AG09319 (cell line): ENCODE measurements around the gene NTN3.

Experiments used
- DNase-seq: peaks from one replicate; pipeline ENCODE4 v3.0.0-alpha.2; 2010; ENCODE audit warnings: low read depth; ENCODE audit errors: extremely low read depth
- TF ChIP-seq, protein P1 (sequence below): IDR thresholded peaks from 2 replicates; pipeline ENCODE4 v1.5.1; 2011; ENCODE audit warnings: low read depth, mild to moderate bottlenecking, inconsistent platforms, low read length, moderate library complexity

Gene NTN3

DNA sequence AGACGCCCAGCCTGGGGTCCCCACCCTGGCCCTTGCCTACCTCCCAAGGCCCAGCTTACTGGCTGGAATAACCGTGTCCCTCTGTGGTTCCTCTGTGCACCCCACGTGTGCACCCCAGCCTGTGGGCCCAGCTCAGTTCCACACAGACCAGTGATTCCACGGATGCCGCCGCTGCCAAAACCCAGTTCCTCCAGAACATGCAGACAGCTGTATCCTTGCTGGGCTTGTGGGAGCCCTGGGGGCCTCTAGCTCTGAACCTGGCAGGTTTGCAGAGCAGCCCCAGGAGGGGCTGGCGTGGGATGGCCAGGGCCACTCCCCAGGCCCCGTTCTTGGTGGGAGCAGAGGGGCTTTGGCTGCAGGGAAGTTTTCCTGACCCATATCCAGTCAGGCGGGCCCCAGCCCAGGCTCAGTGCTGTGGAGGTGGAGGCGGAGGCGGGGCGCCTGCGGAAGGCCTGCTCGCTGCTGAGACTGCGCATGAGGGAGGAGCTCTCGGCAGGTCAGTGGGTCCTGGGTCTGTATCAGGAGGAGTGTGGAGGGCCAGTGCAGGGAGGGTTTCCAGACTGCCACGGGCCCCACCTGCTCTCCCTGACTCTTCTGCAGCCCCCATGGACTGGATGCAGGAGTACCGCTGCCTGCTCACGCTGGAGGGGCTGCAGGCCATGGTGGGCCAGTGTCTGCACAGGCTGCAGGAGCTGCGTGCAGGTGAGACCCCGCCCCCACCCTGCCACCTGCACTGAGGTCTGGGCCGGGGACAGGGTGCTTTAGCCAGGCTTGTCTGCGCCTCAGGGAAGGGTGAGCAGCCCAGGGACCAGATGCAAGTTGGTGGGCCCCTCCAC, 8.8 kb upstream of the NTN3 start:
- TF ChIP-seq, protein P1, sequence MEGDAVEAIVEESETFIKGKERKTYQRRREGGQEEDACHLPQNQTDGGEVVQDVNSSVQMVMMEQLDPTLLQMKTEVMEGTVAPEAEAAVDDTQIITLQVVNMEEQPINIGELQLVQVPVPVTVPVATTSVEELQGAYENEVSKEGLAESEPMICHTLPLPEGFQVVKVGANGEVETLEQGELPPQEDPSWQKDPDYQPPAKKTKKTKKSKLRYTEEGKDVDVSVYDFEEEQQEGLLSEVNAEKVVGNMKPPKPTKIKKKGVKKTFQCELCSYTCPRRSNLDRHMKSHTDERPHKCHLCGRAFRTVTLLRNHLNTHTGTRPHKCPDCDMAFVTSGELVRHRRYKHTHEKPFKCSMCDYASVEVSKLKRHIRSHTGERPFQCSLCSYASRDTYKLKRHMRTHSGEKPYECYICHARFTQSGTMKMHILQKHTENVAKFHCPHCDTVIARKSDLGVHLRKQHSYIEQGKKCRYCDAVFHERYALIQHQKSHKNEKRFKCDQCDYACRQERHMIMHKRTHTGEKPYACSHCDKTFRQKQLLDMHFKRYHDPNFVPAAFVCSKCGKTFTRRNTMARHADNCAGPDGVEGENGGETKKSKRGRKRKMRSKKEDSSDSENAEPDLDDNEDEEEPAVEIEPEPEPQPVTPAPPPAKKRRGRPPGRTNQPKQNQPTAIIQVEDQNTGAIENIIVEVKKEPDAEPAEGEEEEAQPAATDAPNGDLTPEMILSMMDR, result no peak
- no peak for DNase-seq

DNA sequence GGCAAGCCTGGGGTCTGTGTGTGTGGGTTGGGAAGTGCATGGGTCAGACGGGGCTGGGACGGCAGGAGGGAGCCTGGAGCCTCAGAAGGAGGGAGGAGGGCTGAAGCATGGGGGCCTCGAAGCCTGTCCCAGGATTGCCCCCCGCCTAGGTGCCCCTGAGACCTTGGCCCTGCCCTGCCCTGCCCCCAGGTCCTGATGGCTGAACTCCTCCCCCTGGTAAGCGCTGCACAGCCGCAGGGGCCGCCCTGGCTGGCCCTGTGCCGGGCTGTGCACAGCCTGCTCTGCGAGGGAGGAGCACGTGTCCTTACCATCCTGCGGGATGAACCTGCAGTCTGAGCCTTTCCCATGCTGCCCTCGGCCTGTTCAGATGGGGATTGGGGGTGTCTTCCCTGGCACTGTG, 6.8 kb upstream of the NTN3 start:
- DNase-seq, result no peak
- TF ChIP-seq, protein P1, result no peak

DNA sequence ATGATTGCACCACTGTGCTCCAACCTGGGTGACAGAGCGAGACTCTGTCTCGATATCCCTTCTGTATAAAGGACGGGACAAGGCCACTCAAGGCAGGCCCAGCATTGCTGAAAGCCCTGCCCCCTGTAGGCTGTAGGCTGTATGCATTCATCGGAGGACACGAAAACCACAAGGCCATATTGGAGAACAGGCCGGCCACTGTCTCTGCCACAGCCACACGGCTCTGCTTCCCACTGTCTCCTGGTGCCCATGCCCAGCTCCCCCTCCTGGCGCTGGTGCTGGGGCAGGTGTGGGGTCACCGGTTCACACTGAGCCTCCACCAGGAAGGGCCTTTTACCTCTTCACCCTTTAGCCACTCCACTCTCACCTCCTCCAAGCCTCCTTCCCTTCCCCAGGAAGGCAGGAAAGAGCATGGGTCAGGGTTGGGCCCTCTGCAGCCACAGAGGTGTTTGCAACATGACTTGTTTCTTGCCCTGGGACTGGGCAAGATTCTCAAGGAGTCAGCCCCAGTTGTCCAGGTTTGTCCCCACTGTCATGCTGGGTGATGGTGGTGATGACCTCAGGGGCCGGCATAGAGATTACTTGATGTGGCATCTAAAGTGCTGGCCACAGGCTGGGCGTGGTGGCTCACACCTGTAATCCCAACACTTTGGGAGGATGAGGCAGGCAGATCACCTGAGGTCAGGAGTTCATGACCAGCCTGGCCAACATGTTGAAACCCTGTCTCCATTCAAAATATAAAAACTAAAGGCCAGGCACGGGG, 5.3 kb upstream of the NTN3 start:
- TF ChIP-seq, protein P1, result no peak; the same call in 1 of the 2 replicates
- DNase-seq, result no peak

DNA sequence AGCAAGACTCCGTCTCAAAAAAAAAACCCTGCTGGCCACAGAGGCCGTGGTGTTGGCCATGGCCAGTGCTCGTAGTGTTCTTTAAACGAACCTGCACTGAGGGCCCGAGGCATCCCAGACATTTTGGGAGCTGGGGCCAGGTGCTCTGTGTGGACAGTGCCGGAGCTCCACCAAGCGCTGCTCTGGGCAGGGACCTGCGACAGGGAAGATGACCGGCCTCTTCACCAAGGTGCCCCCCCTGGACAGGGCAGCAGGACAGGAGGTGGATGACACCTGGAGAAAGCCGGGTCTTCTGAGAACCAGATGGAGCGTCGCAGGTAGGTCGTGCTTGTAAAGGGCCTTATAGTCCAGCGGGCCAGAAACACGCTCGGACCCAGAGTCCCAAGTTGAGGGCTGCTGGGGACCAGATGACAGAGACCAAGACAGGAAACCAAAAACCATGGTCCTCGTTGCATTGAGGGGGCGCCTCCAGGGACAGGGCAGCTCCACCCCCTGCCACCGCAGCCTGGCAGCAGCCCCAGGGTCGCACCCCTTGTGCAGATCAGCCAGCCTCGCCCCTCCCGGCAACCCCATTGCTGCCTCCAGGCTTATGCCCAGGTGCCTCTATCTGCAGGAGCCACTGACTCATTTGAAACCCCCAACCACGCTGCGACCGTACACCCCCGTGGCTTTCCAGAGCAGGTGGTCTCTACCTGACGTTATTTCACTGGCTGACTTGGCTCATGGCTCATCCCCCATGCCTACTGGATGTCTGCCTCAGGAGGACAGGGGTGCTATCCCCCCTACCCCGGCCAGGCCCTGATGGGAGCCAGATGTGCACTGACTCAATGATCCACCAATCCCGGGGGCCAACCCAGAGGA, 4.2 kb upstream of the NTN3 start:
- TF ChIP-seq, protein P1, result no peak
- no peak for DNase-seq

DNA sequence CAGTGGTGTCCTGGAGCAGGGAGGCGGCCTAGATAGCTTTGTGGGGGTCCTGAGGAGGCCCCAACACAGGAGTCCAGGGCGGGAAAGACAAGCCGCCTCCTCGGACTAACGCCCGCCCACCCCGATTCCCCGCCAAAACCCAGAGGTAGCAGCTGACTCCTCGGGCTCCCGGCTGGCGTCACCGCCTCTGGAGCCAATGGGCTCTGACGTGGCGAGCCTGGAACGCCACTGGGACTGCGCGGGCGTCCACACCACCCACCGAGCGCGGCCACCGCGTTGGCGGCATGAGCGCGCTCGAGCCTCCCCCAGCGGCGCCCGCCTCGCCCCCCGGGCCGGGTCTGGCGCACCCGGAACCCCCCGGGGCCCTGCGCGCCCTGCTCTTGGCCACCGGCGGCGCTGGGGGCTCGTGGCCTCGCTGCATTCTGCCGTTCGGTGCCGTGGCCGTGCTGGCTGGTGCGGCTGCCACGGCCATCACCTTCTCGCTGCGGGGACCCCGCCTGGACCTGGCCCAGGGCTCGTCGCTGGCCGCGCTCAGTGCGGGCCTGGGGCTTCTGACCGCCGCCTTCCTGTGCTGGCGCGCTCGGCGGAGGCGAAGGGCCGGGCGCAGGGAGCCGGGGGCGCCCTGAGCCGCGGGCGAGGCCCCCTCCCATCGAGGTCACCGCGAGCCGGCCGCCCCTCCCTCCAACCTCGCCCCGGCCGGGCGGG, 3.4 kb upstream of the NTN3 start:
- no peak for DNase-seq
- TF ChIP-seq, protein P1, result no peak; the same call in 1 of the 2 replicates

DNA sequence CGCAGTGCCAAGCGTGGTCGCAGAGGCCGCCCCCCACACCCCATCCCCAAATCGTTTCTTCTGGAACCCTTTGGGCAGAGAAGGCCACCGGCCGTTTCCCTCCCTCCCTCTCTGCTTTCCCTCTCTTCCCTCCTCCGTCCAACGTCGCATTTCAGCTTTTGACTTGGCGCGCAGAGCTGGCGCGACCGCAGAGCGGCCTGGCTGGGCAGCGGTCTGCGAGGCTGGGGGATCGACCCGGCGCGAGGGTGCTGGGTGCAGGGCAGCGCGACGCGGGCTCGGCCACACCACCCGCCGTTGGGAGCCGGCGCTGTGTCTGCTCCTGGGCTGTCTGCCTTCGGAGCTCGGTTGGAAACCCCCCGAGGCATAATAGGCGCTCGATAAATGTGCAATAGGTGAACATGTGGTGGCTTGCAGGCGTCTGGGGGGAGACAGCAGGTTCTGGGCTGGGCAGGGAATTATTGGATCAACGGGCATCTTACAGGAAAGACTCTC, 2.8 kb upstream of the NTN3 start:
- TF ChIP-seq, protein P1, result no peak
- no peak for DNase-seq
